ENCODE data around the gene ASXL1. TPM values are rescaled to one million over a fixed set of nuclear protein-coding genes. Genes with fewer than 3 reads are reported as not detected.

The ASXL1 gene
- polyA plus RNA-seq, 1 of the 3 experiments (the other 2 are of a cell fraction) = 36.6 TPM

GRCh38 chr20:32483351-32484224 lies 125.5 kb downstream of the ASXL1 start (continued):
- TF ChIP-seq MEF2A (IDR thresholded peaks at IDR 0.05; ENCODE audit: borderline replicate concordance, low read depth) = no peak
- TF ChIP-seq, protein P1, sequence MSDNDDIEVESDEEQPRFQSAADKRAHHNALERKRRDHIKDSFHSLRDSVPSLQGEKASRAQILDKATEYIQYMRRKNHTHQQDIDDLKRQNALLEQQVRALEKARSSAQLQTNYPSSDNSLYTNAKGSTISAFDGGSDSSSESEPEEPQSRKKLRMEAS (IDR thresholded peaks at IDR 0.05; ENCODE audit: low read depth) = no peak; the same call in 1 of the 2 replicates
- TF ChIP-seq, protein P2, sequence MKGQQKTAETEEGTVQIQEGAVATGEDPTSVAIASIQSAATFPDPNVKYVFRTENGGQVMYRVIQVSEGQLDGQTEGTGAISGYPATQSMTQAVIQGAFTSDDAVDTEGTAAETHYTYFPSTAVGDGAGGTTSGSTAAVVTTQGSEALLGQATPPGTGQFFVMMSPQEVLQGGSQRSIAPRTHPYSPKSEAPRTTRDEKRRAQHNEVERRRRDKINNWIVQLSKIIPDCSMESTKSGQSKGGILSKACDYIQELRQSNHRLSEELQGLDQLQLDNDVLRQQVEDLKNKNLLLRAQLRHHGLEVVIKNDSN (IDR thresholded peaks at IDR 0.05; ENCODE audit: borderline replicate concordance, low read depth) = no peak
- TF ChIP-seq POLR2AphosphoS5 (IDR thresholded peaks at IDR 0.05; ENCODE audit: low read depth, low read length) = peak; percentile 83
- TF ChIP-seq, protein P3, sequence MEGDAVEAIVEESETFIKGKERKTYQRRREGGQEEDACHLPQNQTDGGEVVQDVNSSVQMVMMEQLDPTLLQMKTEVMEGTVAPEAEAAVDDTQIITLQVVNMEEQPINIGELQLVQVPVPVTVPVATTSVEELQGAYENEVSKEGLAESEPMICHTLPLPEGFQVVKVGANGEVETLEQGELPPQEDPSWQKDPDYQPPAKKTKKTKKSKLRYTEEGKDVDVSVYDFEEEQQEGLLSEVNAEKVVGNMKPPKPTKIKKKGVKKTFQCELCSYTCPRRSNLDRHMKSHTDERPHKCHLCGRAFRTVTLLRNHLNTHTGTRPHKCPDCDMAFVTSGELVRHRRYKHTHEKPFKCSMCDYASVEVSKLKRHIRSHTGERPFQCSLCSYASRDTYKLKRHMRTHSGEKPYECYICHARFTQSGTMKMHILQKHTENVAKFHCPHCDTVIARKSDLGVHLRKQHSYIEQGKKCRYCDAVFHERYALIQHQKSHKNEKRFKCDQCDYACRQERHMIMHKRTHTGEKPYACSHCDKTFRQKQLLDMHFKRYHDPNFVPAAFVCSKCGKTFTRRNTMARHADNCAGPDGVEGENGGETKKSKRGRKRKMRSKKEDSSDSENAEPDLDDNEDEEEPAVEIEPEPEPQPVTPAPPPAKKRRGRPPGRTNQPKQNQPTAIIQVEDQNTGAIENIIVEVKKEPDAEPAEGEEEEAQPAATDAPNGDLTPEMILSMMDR (IDR thresholded peaks at IDR 0.05) = 0 out of 2 replicates have a peak, but pooled peaks have one; percentile 11
- TF ChIP-seq YY1 (IDR thresholded peaks at IDR 0.05; ENCODE audit: low read depth) = no peak
- TF ChIP-seq SMC3 (IDR thresholded peaks at IDR 0.05; ENCODE audit: low read depth, low read length) = 0 out of 2 replicates have a peak, but pooled peaks have one; percentile 4
- TF ChIP-seq JUND (IDR thresholded peaks at IDR 0.05) = no peak
- peak; percentile 30 for TF ChIP-seq CHD2 (IDR thresholded peaks at IDR 0.05; ENCODE audit: low read length, partially characterized antibody)
- TF ChIP-seq RXRA (IDR thresholded peaks at IDR 0.05; ENCODE audit: borderline replicate concordance, low read depth) = peak; percentile 67; the same call in 1 of the 2 replicates
- TF ChIP-seq RCOR1 (IDR thresholded peaks at IDR 0.05; ENCODE audit: low read length) = no peak

- peaks cover 0 to 5% of the 10 kb centered on the region in 2 experiments for H3K36me3 ChIP-seq (replicated peaks in 1 of 2; ENCODE audit: control insufficient read depth in 1 of 2, insufficient read depth in 2 of 2, low read length in 1 of 2)
- H3K9ac ChIP-seq = peak overlapping the region; percentile 81
- H3K27ac ChIP-seq (ENCODE audit: low read depth in 2 of 2, low read length in 1 of 2) = peak overlapping the region; percentile 87 to 100
- peak overlapping the region; percentile 75 for H2AFZ ChIP-seq (ENCODE audit: low read depth)
- peak; percentile 81 for DNase-seq
- H3K4me3 ChIP-seq (ENCODE audit: low read depth in 2 of 2, low read length in 1 of 2) = peak overlapping the region; percentile 53 to 61
- H4K20me1 ChIP-seq (ENCODE audit: insufficient read depth) = peaks cover 29% of the 10 kb centered on the region
- TF ChIP-seq FOXJ3 (CRISPR knock-in tag; IDR thresholded peaks at IDR 0.05) = no peak
- TF ChIP-seq NFIC (IDR thresholded peaks at IDR 0.05; ENCODE audit: borderline replicate concordance) = no peak
- peak; percentile 28 for TF ChIP-seq CHD2 (IDR thresholded peaks at IDR 0.05; ENCODE audit: low read length, partially characterized antibody)
- no peak for TF ChIP-seq GABPA (IDR thresholded peaks at IDR 0.05; ENCODE audit: low read depth)
- no peak for TF ChIP-seq TCF12 (IDR thresholded peaks at IDR 0.05)
- TF ChIP-seq TEAD4 (IDR thresholded peaks at IDR 0.05; ENCODE audit: borderline replicate concordance, insufficient read depth) = no peak
- TF ChIP-seq YY1 (IDR thresholded peaks at IDR 0.05; ENCODE audit: low read depth) = no peak
- peak; percentile 52 for TF ChIP-seq MXI1 (IDR thresholded peaks at IDR 0.05; ENCODE audit: low read depth, low read length)
- peak; percentile 9; the same call in 1 of the 2 replicates for TF ChIP-seq TAF1 (IDR thresholded peaks at IDR 0.05; ENCODE audit: borderline replicate concordance, low read depth, low read length)
- peaks cover 36% of the 10 kb centered on the region for H3K79me2 ChIP-seq (ENCODE audit: insufficient read depth)
- peaks cover 5% of the 10 kb centered on the region for H3F3A ChIP-seq (replicated peaks; ENCODE audit: insufficient read depth)
- H3K9me2 ChIP-seq = no peaks in the 10 kb centered on the region
- POLR2A ChIA-PET = interaction anchor here (0.6 to 2.0 kb wide), 14 partner anchors 12 to 332 kb away, joined by 3 to 11 read pairs (median 4); no protein-coding TSS in a partner anchor
- peak overlapping the region; percentile 97 for H3K4me2 ChIP-seq
- CTCF ChIA-PET = interaction anchor here (0.6 to 4.1 kb wide), 20 partner anchors 9 to 872 kb away, joined by 3 to 41 read pairs (median 6); no protein-coding TSS in a partner anchor
- no peaks in the 10 kb centered on the region for H3K27me3 ChIP-seq (ENCODE audit: insufficient read depth)
- H3K9me3 ChIP-seq = no peaks in the 10 kb centered on the region
- peaks cover 0 to 41% of the 10 kb centered on the region in 2 experiments; a peak in 2 of 4 replicates for H3K4me1 ChIP-seq (ENCODE audit: control insufficient read depth in 1 of 2, insufficient read depth in 2 of 2, low read depth in 1 of 2, low read length in 1 of 2)
- 3% methylated on average over 43 of the region's 74 CpGs for WGBS (ENCODE audit: low lambda C conversion rate)
These were observed 126.3 kb downstream of the ASXL1 start for GRCh38 chr20:32484225-32484957.
